Amniotic stem cell (primary cell): ENCODE measurements around the gene MYCN.
"Not testable (repeated sequence)": the region's sequence is repeated elsewhere in the genome, so short reads cannot be mapped to it uniquely, and the experiment has no call there.

Source experiments
- DNase-seq: peaks from one replicate; lab custom pipeline; 2025; lab: John Stamatoyannopoulos, UW

Gene MYCN

GRCh38 chr2:15943378-15944280, 3.3 kb downstream of the MYCN start:
- no peak for DNase-seq

- no peak for DNase-seq
These were observed 4.1 kb downstream of the MYCN start for GRCh38 chr2:15944325-15945017.

- no peak for DNase-seq
These were observed 5.8 kb downstream of the MYCN start for GRCh38 chr2:15945909-15946705.

- DNase-seq: no peak
These were observed 6.6 kb downstream of the MYCN start for GRCh38 chr2:15946983-15947382.

GRCh38 chr2:15947431-15947830, 7.1 kb downstream of the MYCN start:
- no peak for DNase-seq

- no peak for DNase-seq
These were observed 8.3 kb downstream of the MYCN start for GRCh38 chr2:15948704-15948957.

GRCh38 chr2:15949126-15949525, 8.8 kb downstream of the MYCN start:
- no peak for DNase-seq

- DNase-seq: no peak
These were observed 9.2 kb downstream of the MYCN start for GRCh38 chr2:15949551-15949950.

GRCh38 chr2:15950088-15950952, 10.0 kb downstream of the MYCN start:
- no peak for DNase-seq

GRCh38 chr2:15951936-15952335, 11.6 kb downstream of the MYCN start:
- not testable (repeated sequence) for DNase-seq

GRCh38 chr2:15952451-15953146, 12.2 kb downstream of the MYCN start:
- no peak for DNase-seq

GRCh38 chr2:15953147-15953630, 12.8 kb downstream of the MYCN start:
- no peak for DNase-seq

GRCh38 chr2:15953891-15954680, 13.7 kb downstream of the MYCN start:
- DNase-seq: no peak

- DNase-seq: no peak
These were observed 14.4 kb downstream of the MYCN start for GRCh38 chr2:15954761-15955160.

GRCh38 chr2:15955232-15955988, 15.1 kb downstream of the MYCN start:
- DNase-seq: no peak

GRCh38 chr2:15956230-15956629, 15.9 kb downstream of the MYCN start:
- no peak for DNase-seq

- DNase-seq: no peak
These were observed 16.7 kb downstream of the MYCN start for GRCh38 chr2:15956751-15957736.
